Liver (tissue), 9 donors: ENCODE measurements around the gene ANKRD65. TPM values are rescaled to one million over a fixed set of nuclear protein-coding genes. Genes with fewer than 3 reads are reported as not detected.
"Not testable (repeated sequence)": the region's sequence is repeated elsewhere in the genome, so short reads cannot be mapped to it uniquely, and the experiment has no call there.

Experiments
- DNase-seq: peaks from one replicate; pipeline ENCODE4 v3.0.0-alpha.2; 2017; ENCODE audit warnings: low spot score
- H3K27ac ChIP-seq, 2 donors: one replicate each; pipeline ENCODE4 v1.7.0; 2013; ENCODE audit warnings: inconsistent platforms in 2 of 2, low read length in 2 of 2, control low read depth in 1 of 2, low read depth in 1 of 2, mild to moderate bottlenecking in 1 of 2
- H3K27me3 ChIP-seq, 4 donors: one replicate each; pipeline versions ENCODE4 v1.6.1 to v1.7.0; 2013; ENCODE audit warnings: low read length in 3 of 4, inconsistent platforms in 1 of 4, mild to moderate bottlenecking in 1 of 4, moderate library complexity in 1 of 4; ENCODE audit not compliant: control insufficient read depth in 4 of 4, insufficient read depth in 4 of 4
- H3K36me3 ChIP-seq, 4 donors: one replicate each; pipeline versions ENCODE4 v1.6.1 to v1.7.0; 2013; ENCODE audit warnings: low read length in 3 of 4, mild to moderate bottlenecking in 3 of 4, low read depth in 1 of 4, moderate library complexity in 1 of 4; ENCODE audit not compliant: control insufficient read depth in 4 of 4, insufficient read depth in 3 of 4
- H3K4me1 ChIP-seq, 4 donors: one replicate each; pipeline versions ENCODE4 v1.6.1 to v1.7.0; 2013; ENCODE audit warnings: low read length in 3 of 4, mild to moderate bottlenecking in 3 of 4, moderate library complexity in 1 of 4; ENCODE audit not compliant: control insufficient read depth in 4 of 4, insufficient read depth in 4 of 4
- H3K4me3 ChIP-seq, 3 donors: one replicate each; pipeline versions ENCODE4 v1.6.1 to v1.7.0; 2013; ENCODE audit warnings: low read length in 3 of 3, control low read depth in 1 of 3, low read depth in 1 of 3, mild to moderate bottlenecking in 1 of 3
- H3K9ac ChIP-seq, 2 donors: one replicate each; pipeline ENCODE4 v1.7.0; 2013; ENCODE audit warnings: low read length in 2 of 2, mild to moderate bottlenecking in 2 of 2, moderate library complexity in 2 of 2, control low read depth in 1 of 2, low read depth in 1 of 2
- H3K9me3 ChIP-seq, 4 donors: one replicate each; pipeline versions ENCODE4 v1.6.1 to v1.7.0; 2013; ENCODE audit warnings: low read length in 3 of 4; ENCODE audit not compliant: control insufficient read depth in 4 of 4
- FOXA2 ChIP-seq: IDR thresholded peaks from 2 replicates; pipeline ENCODE4 v1.6.1; 2016; ENCODE audit warnings: antibody characterized with exemption
- HNF4A ChIP-seq, 2 donors: conservative IDR thresholded peaks; 2 replicates each; pipeline ENCODE4 v1.6.1; 2016; ENCODE audit warnings: antibody characterized with exemption in 2 of 2, mild to moderate bottlenecking in 2 of 2
- NR2F2 ChIP-seq: IDR thresholded peaks from 2 replicates; pipeline ENCODE4 v1.6.1; 2016; ENCODE audit warnings: antibody characterized with exemption
- RAD21 ChIP-seq, 2 donors: IDR thresholded peaks; 2 replicates each; pipeline ENCODE4 v1.6.1; 2016; ENCODE audit warnings: antibody characterized with exemption in 2 of 2, mild to moderate bottlenecking in 2 of 2
- REST ChIP-seq: IDR thresholded peaks from 2 replicates; pipeline ENCODE4 v1.6.1; 2016; ENCODE audit warnings: antibody characterized with exemption, mild to moderate bottlenecking
- RXRA ChIP-seq, 2 donors: IDR thresholded peaks; 2 replicates each; pipeline ENCODE4 v1.6.1; 2017 to 2018; ENCODE audit warnings: antibody characterized with exemption in 2 of 2, mild to moderate bottlenecking in 1 of 2
- SP1 ChIP-seq: IDR thresholded peaks from 2 replicates; pipeline ENCODE4 v1.6.1; 2018; ENCODE audit warnings: antibody characterized with exemption, mild to moderate bottlenecking
- WGBS: extraction: QIAGEN DNeasy Blood & Tissue Kit; methylation state at CpG from one replicate; pipeline ENCODE4 v1.1.7; 2013; 5-methylcytosine and 5-hydroxymethylcytosine counted together
- polyA plus RNA-seq, 2 donors: library from polyadenylated mRNA; stranded (reverse) in 1 of 2; unstranded in 1 of 2; fragments of 200-250 nt in 1 of 2; fragments of >200 nt in 1 of 2; fragmentation: Nextera tagmentation in 1 of 2; extraction: Ambion mirVana in 1 of 2; gene quantifications; one replicate each; pipeline versions ENCODE4 v1.2.1 to v1.2.3, GENCODE V29; 2013 to 2015
- total RNA-seq, 2 donors: library from RNA; depleted of rRNA; stranded (reverse); fragments of >200 nt; gene quantifications; one replicate each; pipeline ENCODE4 v1.2.3, GENCODE V29; 2014
- donor health status: healthy.
- donor health status: healthy.
- donor health status: healthy.
- donor health status: healthy.
- donor health status: healthy.

ANKRD65 gene
- total and polyA plus RNA-seq, 4 donors: 0.14 to 0.31 (median 0.23) TPM

DNA sequence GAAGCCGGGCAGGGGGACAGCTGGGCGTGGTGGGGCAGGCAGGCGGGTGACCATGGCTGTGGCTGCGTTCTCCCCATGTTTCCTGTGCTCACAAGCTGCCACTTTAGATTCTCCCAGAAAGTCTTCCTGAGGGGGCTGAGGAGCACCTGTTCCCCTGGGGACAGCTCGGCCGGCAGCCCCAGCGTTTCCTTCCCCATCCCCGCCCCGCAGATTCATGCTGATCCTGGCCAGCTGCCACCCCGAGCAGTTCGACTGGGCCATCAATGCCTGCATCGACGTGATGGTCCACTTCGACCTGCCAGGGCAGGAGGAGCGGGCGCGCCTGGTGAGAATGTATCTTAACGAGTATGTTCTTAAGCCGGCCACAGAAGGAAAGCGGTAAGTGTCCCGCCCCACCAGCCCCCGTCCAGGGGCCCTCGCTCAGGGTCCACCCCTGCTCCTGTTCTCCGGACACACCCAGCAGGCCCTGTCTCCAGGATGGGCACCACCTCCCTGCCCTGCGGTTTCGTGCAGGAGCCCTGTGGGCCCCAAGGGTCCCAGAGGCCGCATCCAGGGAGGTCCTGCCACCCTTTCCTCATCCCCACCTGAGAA lies 39.6 kb upstream of the ANKRD65 start:
- no peaks in the 10 kb centered on the region for H3K36me3 ChIP-seq
- no peak overlapping the region for H3K27ac ChIP-seq
- no peaks in the 10 kb centered on the region for H3K9me3 ChIP-seq
- TF ChIP-seq RAD21 (IDR thresholded peaks at IDR 0.05): no peak
- no peak for TF ChIP-seq FOXA2
- TF ChIP-seq REST: no peak
- no peak overlapping the region for H3K4me3 ChIP-seq
- 84% methylated on average over 27 of the region's 27 CpGs for WGBS
- H3K9ac ChIP-seq: no peak overlapping the region
- no peak for DNase-seq
- peaks cover 0 to 5% (median 5%) of the 10 kb centered on the region in 4 donors for H3K4me1 ChIP-seq
- H3K27me3 ChIP-seq: no peaks in the 10 kb centered on the region

DNA sequence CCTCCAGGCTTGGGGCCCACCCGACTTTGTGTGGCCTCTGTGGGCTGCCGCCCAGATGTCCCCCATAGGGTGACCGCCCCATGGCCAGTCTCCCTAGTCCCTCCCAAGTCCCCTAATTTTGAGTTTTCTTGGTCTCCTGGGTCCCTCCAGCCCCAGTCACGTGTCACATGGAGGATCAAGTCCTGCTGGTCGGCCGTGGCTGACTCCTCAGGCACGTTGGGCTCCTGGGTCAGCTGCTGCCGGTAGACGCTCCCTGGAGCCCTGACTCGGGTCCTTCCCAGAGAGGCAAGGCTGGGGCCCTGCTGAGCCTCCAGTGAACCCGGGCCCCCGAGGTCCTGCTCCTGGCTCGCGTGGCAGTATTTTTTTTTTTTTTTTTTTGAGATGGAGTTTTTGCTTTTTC lies 38.6 kb upstream of the ANKRD65 start:
- H3K27ac ChIP-seq, H3K9ac ChIP-seq, H3K4me3 ChIP-seq, DNase-seq, H3K4me1 ChIP-seq, H3K27me3 ChIP-seq, H3K9me3 ChIP-seq, H3K36me3 ChIP-seq: not testable (repeated sequence)
- WGBS: 93% methylated on average over 14 of the region's 14 CpGs

- not testable (repeated sequence) for H3K9ac ChIP-seq, H3K4me1 ChIP-seq, H3K36me3 ChIP-seq, H3K27me3 ChIP-seq, DNase-seq, H3K9me3 ChIP-seq, H3K27ac ChIP-seq, H3K4me3 ChIP-seq
- 96% methylated on average over 16 of the region's 19 CpGs for WGBS
These were observed 38.1 kb upstream of the ANKRD65 start for GRCh38 chr1:1459156-1459555.

- H3K9ac ChIP-seq, H3K9me3 ChIP-seq, DNase-seq, H3K36me3 ChIP-seq, H3K4me1 ChIP-seq, H3K27ac ChIP-seq, H3K4me3 ChIP-seq, H3K27me3 ChIP-seq: not testable (repeated sequence)
- 59% methylated on average over 18 of the region's 22 CpGs for WGBS
- TF ChIP-seq SP1 (peak; percentile 31), NR2F2 (peak; percentile 49), HNF4A (conservative IDR thresholded peaks at IDR 0.05) (peak; percentile 47 to 70), RXRA (IDR thresholded peaks at IDR 0.05) (peak in 1 of 2 donors; percentile 64)
These were observed 35.7 kb upstream of the ANKRD65 start for GRCh38 chr1:1456683-1457255.

- 92% methylated on average over 4 of the region's 15 CpGs for WGBS
- not testable (repeated sequence) for H3K4me3 ChIP-seq, H3K27ac ChIP-seq, H3K9me3 ChIP-seq, H3K9ac ChIP-seq, H3K36me3 ChIP-seq, DNase-seq, H3K27me3 ChIP-seq, H3K4me1 ChIP-seq
These were observed 34.9 kb upstream of the ANKRD65 start for GRCh38 chr1:1455934-1456333.
